ENCODE data around the gene ECE1.

ECE1 gene

GRCh38 chr1:21257431-21258135, 32.7 kb downstream of the ECE1 start:
- TF ChIP-seq PAX5 (IDR thresholded peaks at IDR 0.05; ENCODE audit: insufficient read depth, low read length, severe bottlenecking), result no peak
- no peak for TF ChIP-seq POU2F2 (IDR thresholded peaks at IDR 0.05; ENCODE audit: low read depth, low read length)
- TF ChIP-seq POLR2AphosphoS5 (IDR thresholded peaks at IDR 0.05; ENCODE audit: low read depth, low read length), result no peak
- no peak for TF ChIP-seq POLR2A (IDR thresholded peaks at IDR 0.05; ENCODE audit: low read depth, low read length)
- no peak for TF ChIP-seq SPI1 (IDR thresholded peaks at IDR 0.05; ENCODE audit: low read depth, low read length)
- no peak for TF ChIP-seq TAF1 (IDR thresholded peaks at IDR 0.05; ENCODE audit: low read depth, low read length)
- FAIRE-seq (no peak), DNase-seq (ENCODE audit: insufficient read length, low spot score) (no peak)

- no peak for FAIRE-seq
- no peak for DNase-seq (ENCODE audit: insufficient read length, low spot score)
- TF ChIP-seq POU2F2 (IDR thresholded peaks at IDR 0.05; ENCODE audit: low read depth, low read length) (no peak), POLR2A (IDR thresholded peaks at IDR 0.05; ENCODE audit: low read depth, low read length) (no peak), SPI1 (IDR thresholded peaks at IDR 0.05; ENCODE audit: low read depth, low read length) (no peak), POLR2AphosphoS5 (IDR thresholded peaks at IDR 0.05; ENCODE audit: low read depth, low read length) (no peak), TAF1 (IDR thresholded peaks at IDR 0.05; ENCODE audit: low read depth, low read length) (no peak), PAX5 (IDR thresholded peaks at IDR 0.05; ENCODE audit: insufficient read depth, low read length, severe bottlenecking) (no peak)
These were observed 33.5 kb downstream of the ECE1 start for GRCh38 chr1:21256776-21257175.

- FAIRE-seq (no peak), DNase-seq (ENCODE audit: insufficient read length, low spot score) (no peak)
- TF ChIP-seq TAF1 (IDR thresholded peaks at IDR 0.05; ENCODE audit: low read depth, low read length), result no peak
- no peak for TF ChIP-seq POU2F2 (IDR thresholded peaks at IDR 0.05; ENCODE audit: low read depth, low read length)
- no peak for TF ChIP-seq SPI1 (IDR thresholded peaks at IDR 0.05; ENCODE audit: low read depth, low read length)
- TF ChIP-seq POLR2AphosphoS5 (IDR thresholded peaks at IDR 0.05; ENCODE audit: low read depth, low read length), result no peak
- no peak for TF ChIP-seq PAX5 (IDR thresholded peaks at IDR 0.05; ENCODE audit: insufficient read depth, low read length, severe bottlenecking)
- no peak for TF ChIP-seq POLR2A (IDR thresholded peaks at IDR 0.05; ENCODE audit: low read depth, low read length)
These were observed 34.3 kb downstream of the ECE1 start for GRCh38 chr1:21255943-21256320.

- TF ChIP-seq POLR2A (IDR thresholded peaks at IDR 0.05; ENCODE audit: low read depth, low read length) (no peak), TAF1 (IDR thresholded peaks at IDR 0.05; ENCODE audit: low read depth, low read length) (no peak), SPI1 (IDR thresholded peaks at IDR 0.05; ENCODE audit: low read depth, low read length) (no peak), POU2F2 (IDR thresholded peaks at IDR 0.05; ENCODE audit: low read depth, low read length) (no peak), PAX5 (IDR thresholded peaks at IDR 0.05; ENCODE audit: insufficient read depth, low read length, severe bottlenecking) (no peak), POLR2AphosphoS5 (IDR thresholded peaks at IDR 0.05; ENCODE audit: low read depth, low read length) (no peak)
- DNase-seq (ENCODE audit: insufficient read length, low spot score), result peak; percentile 79
- peak; percentile 93 for FAIRE-seq
These were observed 34.9 kb downstream of the ECE1 start for GRCh38 chr1:21255284-21255942.

- TF ChIP-seq POLR2AphosphoS5 (IDR thresholded peaks at IDR 0.05; ENCODE audit: low read depth, low read length) (no peak), POU2F2 (IDR thresholded peaks at IDR 0.05; ENCODE audit: low read depth, low read length) (no peak), PAX5 (IDR thresholded peaks at IDR 0.05; ENCODE audit: insufficient read depth, low read length, severe bottlenecking) (no peak), TAF1 (IDR thresholded peaks at IDR 0.05; ENCODE audit: low read depth, low read length) (no peak), SPI1 (IDR thresholded peaks at IDR 0.05; ENCODE audit: low read depth, low read length) (no peak), POLR2A (IDR thresholded peaks at IDR 0.05; ENCODE audit: low read depth, low read length) (no peak)
- FAIRE-seq (peak; percentile 9), DNase-seq (ENCODE audit: insufficient read length, low spot score) (no peak)
These were observed 35.8 kb downstream of the ECE1 start for GRCh38 chr1:21254335-21254951.

- no peak for DNase-seq (ENCODE audit: insufficient read length, low spot score)
- TF ChIP-seq PAX5 (IDR thresholded peaks at IDR 0.05; ENCODE audit: insufficient read depth, low read length, severe bottlenecking), result no peak
- TF ChIP-seq TAF1 (IDR thresholded peaks at IDR 0.05; ENCODE audit: low read depth, low read length), result no peak
- no peak for TF ChIP-seq POLR2AphosphoS5 (IDR thresholded peaks at IDR 0.05; ENCODE audit: low read depth, low read length)
- TF ChIP-seq POLR2A (IDR thresholded peaks at IDR 0.05; ENCODE audit: low read depth, low read length), result no peak
- no peak for TF ChIP-seq SPI1 (IDR thresholded peaks at IDR 0.05; ENCODE audit: low read depth, low read length)
- TF ChIP-seq POU2F2 (IDR thresholded peaks at IDR 0.05; ENCODE audit: low read depth, low read length), result no peak
- no peak for FAIRE-seq
These were observed 38.3 kb downstream of the ECE1 start for GRCh38 chr1:21251773-21252471.

- DNase-seq (ENCODE audit: insufficient read length, low spot score) (no peak), FAIRE-seq (no peak)
- TF ChIP-seq POU2F2 (IDR thresholded peaks at IDR 0.05; ENCODE audit: low read depth, low read length) (no peak), POLR2AphosphoS5 (IDR thresholded peaks at IDR 0.05; ENCODE audit: low read depth, low read length) (no peak), PAX5 (IDR thresholded peaks at IDR 0.05; ENCODE audit: insufficient read depth, low read length, severe bottlenecking) (no peak), TAF1 (IDR thresholded peaks at IDR 0.05; ENCODE audit: low read depth, low read length) (no peak), POLR2A (IDR thresholded peaks at IDR 0.05; ENCODE audit: low read depth, low read length) (no peak)
These were observed 40.2 kb downstream of the ECE1 start for GRCh38 chr1:21249940-21250493.

GRCh38 chr1:21247892-21248715, 42.2 kb downstream of the ECE1 start:
- no peak for TF ChIP-seq PAX5 (IDR thresholded peaks at IDR 0.05; ENCODE audit: insufficient read depth, low read length, severe bottlenecking)
- no peak for TF ChIP-seq POLR2AphosphoS5 (IDR thresholded peaks at IDR 0.05; ENCODE audit: low read depth, low read length)
- no peak for TF ChIP-seq TAF1 (IDR thresholded peaks at IDR 0.05; ENCODE audit: low read depth, low read length)
- TF ChIP-seq SPI1 (IDR thresholded peaks at IDR 0.05; ENCODE audit: low read depth, low read length), result no peak
- no peak for TF ChIP-seq POU2F2 (IDR thresholded peaks at IDR 0.05; ENCODE audit: low read depth, low read length)
- FAIRE-seq (no peak), DNase-seq (ENCODE audit: insufficient read length, low spot score) (no peak)
